Aorta (tissue), 5 donors: ENCODE data around the gene SRPRB. TPM values are rescaled to one million over a fixed set of nuclear protein-coding genes. Genes with fewer than 3 reads are reported as not detected.

ENCODE experiments used
- ATAC-seq: fragments of 200-7000 bp; cut with Tn5 transposase; one replicate; pipeline ENCODE4 v1.9.1; 2022; ENCODE audit warnings: moderate library complexity; ENCODE audit not compliant: low FRiP score
- DNase-seq, 2 donors: peaks; one replicate each; pipeline ENCODE4 v3.0.0-alpha.2; 2020
- H3K27ac ChIP-seq, 2 donors: one replicate each; pipeline ENCODE4 v1.5.1; 2013; ENCODE audit warnings: low read length in 2 of 2, mild to moderate bottlenecking in 2 of 2, moderate library complexity in 2 of 2, control low read depth in 1 of 2, inconsistent platforms in 1 of 2, low read depth in 1 of 2
- H3K27me3 ChIP-seq, 2 donors: one replicate each; pipeline ENCODE4 v1.6.1; 2013; ENCODE audit warnings: control low read depth in 1 of 2, low read length in 1 of 2, mild to moderate bottlenecking in 1 of 2, moderate library complexity in 1 of 2; ENCODE audit not compliant: insufficient read depth in 2 of 2, control insufficient read depth in 1 of 2
- H3K36me3 ChIP-seq, 2 donors: one replicate each; pipeline ENCODE4 v1.6.1; 2013; ENCODE audit warnings: control low read depth in 1 of 2, low read length in 1 of 2, mild to moderate bottlenecking in 1 of 2; ENCODE audit not compliant: insufficient read depth in 2 of 2, control insufficient read depth in 1 of 2
- H3K4me1 ChIP-seq, 2 donors: one replicate each; pipeline ENCODE4 v1.6.1; 2013; ENCODE audit warnings: low read length in 2 of 2, control low read depth in 1 of 2, mild to moderate bottlenecking in 1 of 2, moderate library complexity in 1 of 2; ENCODE audit not compliant: insufficient read depth in 2 of 2, control insufficient read depth in 1 of 2
- H3K4me3 ChIP-seq, 2 donors: one replicate each; pipeline ENCODE4 v1.5.1; 2013; ENCODE audit warnings: low read length in 2 of 2, control low read depth in 1 of 2, mild to moderate bottlenecking in 1 of 2
- H3K9me3 ChIP-seq: one replicate; pipeline ENCODE4 v1.6.1; 2013; ENCODE audit warnings: mild to moderate bottlenecking, low read length; ENCODE audit not compliant: control insufficient read depth
- WGBS, 2 donors: extraction: QIAGEN DNeasy Blood & Tissue Kit; methylation state at CpG; one replicate each; pipeline ENCODE4 v1.1.7; 2013; 5-methylcytosine and 5-hydroxymethylcytosine counted together
- intact Hi-C, 2 donors: fragments of 100-400 bp; cut with DNase I; formaldehyde crosslinking; loops; one replicate each; pipeline versions ENCODE4 v1.14.2 to v1.15.0; 2022
- polyA plus RNA-seq, 2 donors: library from polyadenylated mRNA; stranded (reverse); fragments of 200-250 nt; gene quantifications; one replicate each; pipeline ENCODE4 v1.2.3, GENCODE V29; 2013
- total RNA-seq, 2 donors: library from RNA; stranded (reverse); fragmentation: NEBNext Ultra II Directional; extraction: Animal tissue kit (Norgen Biotek cat#: 25700); gene quantifications; one replicate each; pipeline ENCODE4 v1.2.1, GENCODE V29; 2021
- donor health status: healthy with polysubstance abuse.
- donor health status: Bipolar disorder and iron deficiency.
- donor health status: DM: no; HTN: no; CAD: no.
- donor health status: DM: no; HTN: no; CAD: no.
- donor health status: DM: yes; HTN: yes; CAD: no.

SRPRB gene
- total and polyA plus RNA-seq, 4 donors, result 8.6 to 33.6 (median 25.5) TPM

DNA sequence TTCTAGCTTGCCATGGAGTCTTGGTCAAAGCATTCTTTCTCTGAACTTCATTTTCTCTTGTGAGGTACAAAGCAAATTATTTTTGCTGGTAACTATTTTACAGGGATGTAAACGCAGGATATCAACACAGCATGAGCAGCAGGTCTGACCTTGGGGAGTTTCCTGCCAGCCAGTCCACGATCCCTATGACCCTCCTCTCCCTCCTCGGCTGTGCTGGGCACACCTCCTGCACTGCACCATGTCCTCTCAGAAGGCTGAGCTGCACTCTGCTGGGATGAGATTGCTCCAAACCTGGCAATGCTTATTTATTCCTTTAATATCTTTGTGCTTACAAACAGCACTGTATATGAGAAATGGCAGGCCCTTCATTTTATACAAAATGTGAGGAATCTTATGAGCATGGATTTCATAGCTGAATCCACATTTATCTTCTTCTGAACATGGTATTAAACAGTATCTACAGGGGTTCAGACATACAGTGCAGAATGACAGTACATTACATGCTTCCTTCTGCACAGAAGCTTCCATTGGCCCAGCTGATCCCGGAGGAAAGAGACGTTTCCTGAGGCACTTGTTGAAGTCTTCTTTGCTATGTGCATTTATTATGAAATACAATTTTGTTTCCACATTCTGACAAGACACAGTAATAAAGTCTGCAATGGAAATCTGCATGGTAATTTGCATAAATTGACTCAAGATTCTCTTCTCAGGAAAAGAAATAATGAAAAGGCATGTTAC lies 48.8 kb downstream of the SRPRB start:
- DNase-seq, result no peak
- WGBS, 2 donors, result 85 to 86% methylated on average over 5 of the region's 5 CpGs
- H3K4me3 ChIP-seq, result no peak overlapping the region
- intact Hi-C loops, result no loop called here
- no peaks in the 10 kb centered on the region for H3K27me3 ChIP-seq
- no peaks in the 10 kb centered on the region for H3K9me3 ChIP-seq
- peaks cover 0 to 8% of the 10 kb centered on the region in 2 donors for H3K4me1 ChIP-seq
- H3K27ac ChIP-seq, result no peak overlapping the region
- ATAC-seq, result no peak
- no peaks in the 10 kb centered on the region for H3K36me3 ChIP-seq

GRCh38 chr3:133855002-133855370 lies 49.4 kb downstream of the SRPRB start:
- no peaks in the 10 kb centered on the region for H3K36me3 ChIP-seq
- H3K4me1 ChIP-seq, result peaks cover 0 to 8% of the 10 kb centered on the region in 2 donors
- no peaks in the 10 kb centered on the region for H3K9me3 ChIP-seq
- WGBS, 2 donors, result 87 to 91% methylated on average over 4 of the region's 4 CpGs
- DNase-seq, result no peak
- ATAC-seq, result no peak
- intact Hi-C loops, result no loop called here
- no peak overlapping the region for H3K27ac ChIP-seq
- no peaks in the 10 kb centered on the region for H3K27me3 ChIP-seq
- no peak overlapping the region for H3K4me3 ChIP-seq

- no peaks in the 10 kb centered on the region for H3K36me3 ChIP-seq
- DNase-seq, result no peak
- H3K27me3 ChIP-seq, result no peaks in the 10 kb centered on the region
- ATAC-seq, result no peak
- no peaks in the 10 kb centered on the region for H3K9me3 ChIP-seq
- no peak overlapping the region for H3K27ac ChIP-seq
- WGBS, 2 donors, result 76 to 86% methylated on average over 6 of the region's 6 CpGs
- peaks cover 0 to 8% of the 10 kb centered on the region in 2 donors for H3K4me1 ChIP-seq
- H3K4me3 ChIP-seq, result no peak overlapping the region
- intact Hi-C loops, result no loop called here
Measured at GRCh38 chr3:133855772-133856171, 50.2 kb downstream of the SRPRB start.

- Histone ChIP-seq H3K9me3 (no peaks in the 10 kb centered on the region), H3K4me1 (peaks cover 0 to 8% of the 10 kb centered on the region in 2 donors), H3K4me3 (no peak overlapping the region), H3K27me3 (no peaks in the 10 kb centered on the region), H3K27ac (no peak overlapping the region), H3K36me3 (no peaks in the 10 kb centered on the region)
- DNase-seq (no peak), ATAC-seq (no peak)
- intact Hi-C loops, result no loop called here
- WGBS, 2 donors, result 71 to 85% methylated on average over 2 of the region's 2 CpGs
Measured at GRCh38 chr3:133856316-133856715, 50.7 kb downstream of the SRPRB start.

DNA sequence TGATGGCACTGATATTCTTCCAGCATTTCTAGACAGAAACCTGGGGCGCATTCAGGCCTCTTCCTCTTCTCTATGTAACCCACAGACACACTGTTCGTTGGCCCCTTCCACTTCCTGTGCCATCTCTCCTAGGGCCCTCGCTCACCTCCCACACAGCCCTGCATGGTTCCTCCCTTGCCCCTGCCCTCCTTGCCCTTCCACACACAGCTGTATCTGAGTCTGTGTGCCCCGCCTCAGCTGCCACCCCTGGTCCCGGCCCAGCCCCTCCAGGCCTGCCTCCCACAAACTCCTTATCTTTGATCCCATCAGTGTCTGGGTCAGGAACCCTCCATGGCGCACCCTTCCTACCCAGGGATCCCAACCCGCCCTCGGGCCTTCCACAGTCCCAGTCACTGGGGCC lies 52.2 kb downstream of the SRPRB start:
- intact Hi-C loops, result no loop called here
- no peak for DNase-seq
- no peaks in the 10 kb centered on the region for H3K9me3 ChIP-seq
- no peak overlapping the region for H3K27ac ChIP-seq
- peaks cover 0 to 8% of the 10 kb centered on the region in 2 donors for H3K4me1 ChIP-seq
- no peak for ATAC-seq
- H3K36me3 ChIP-seq, result no peaks in the 10 kb centered on the region
- 92 to 95% methylated on average over 8 of the region's 8 CpGs for WGBS, 2 donors
- H3K27me3 ChIP-seq, result no peaks in the 10 kb centered on the region
- H3K4me3 ChIP-seq, result no peak overlapping the region

- DNase-seq (peak; percentile 9 to 45), ATAC-seq (no peak)
- Histone ChIP-seq H3K36me3 (no peaks in the 10 kb centered on the region), H3K27ac (no peak overlapping the region), H3K4me1 (no peaks in the 10 kb centered on the region), H3K9me3 (no peaks in the 10 kb centered on the region), H3K4me3 (no peak overlapping the region), H3K27me3 (no peaks in the 10 kb centered on the region)
- intact Hi-C loops, result no loop called here
- 92 to 93% methylated on average over 12 of the region's 12 CpGs for WGBS, 2 donors
Measured at GRCh38 chr3:133859381-133860234, 54.0 kb downstream of the SRPRB start.

DNA sequence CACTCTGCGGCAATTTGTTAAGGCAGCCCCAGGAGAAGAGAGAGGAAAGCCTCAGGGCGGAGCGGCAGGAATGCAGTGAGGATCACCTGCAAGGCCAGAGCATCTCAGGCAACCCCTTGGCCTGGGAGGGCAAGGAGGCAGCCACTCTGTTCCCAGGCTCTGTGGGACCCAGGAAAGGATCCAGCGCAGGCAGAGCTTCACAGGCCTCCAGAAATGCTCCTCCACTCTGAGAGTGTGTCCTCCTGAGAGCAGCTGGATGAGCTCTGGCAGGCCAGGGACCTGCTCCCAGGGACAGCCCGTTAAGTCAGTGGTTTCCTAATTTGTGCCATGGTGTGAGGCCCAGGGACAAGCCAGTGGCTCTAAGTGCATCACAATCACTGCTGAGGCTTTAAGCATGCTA lies 54.9 kb downstream of the SRPRB start:
- H3K4me1 ChIP-seq, result no peaks in the 10 kb centered on the region
- WGBS, 2 donors, result 92 to 93% methylated on average over 5 of the region's 5 CpGs
- DNase-seq, result peak; percentile 23 to 50

DNA sequence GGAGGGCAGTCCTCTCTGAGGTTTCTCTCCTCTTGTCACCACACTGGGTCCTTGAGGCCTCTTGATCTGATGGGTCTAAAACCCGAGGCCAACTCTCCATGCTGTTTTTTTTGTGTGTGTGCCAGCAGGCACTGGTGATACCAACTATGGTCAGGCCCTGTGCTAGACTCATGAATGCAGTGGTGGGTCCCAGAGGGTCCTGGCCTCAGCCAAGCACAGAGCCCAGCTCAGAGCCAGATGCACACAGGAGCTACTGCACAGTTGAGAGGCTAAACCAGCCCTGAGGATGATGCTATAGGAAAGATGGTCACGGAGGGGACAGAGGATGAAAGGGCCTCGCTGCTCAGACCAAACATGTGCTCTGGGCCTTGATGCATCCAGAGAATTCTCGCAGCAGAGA lies 56.5 kb downstream of the SRPRB start:
- Histone ChIP-seq H3K4me3 (no peak overlapping the region), H3K27ac (no peak overlapping the region), H3K27me3 (no peaks in the 10 kb centered on the region), H3K9me3 (no peaks in the 10 kb centered on the region), H3K4me1 (no peaks in the 10 kb centered on the region), H3K36me3 (no peaks in the 10 kb centered on the region)
- ATAC-seq (no peak), DNase-seq (peak; percentile 4 to 50)
- intact Hi-C loops, result no loop called here
- WGBS, 2 donors, result 79% methylated on average over 4 of the region's 4 CpGs

More for the DNA sequence above, 54.9 kb downstream of the SRPRB start:
- intact Hi-C loops, result no loop called here
- Histone ChIP-seq H3K4me3 (no peak overlapping the region), H3K27me3 (no peaks in the 10 kb centered on the region), H3K27ac (no peak overlapping the region), H3K9me3 (no peaks in the 10 kb centered on the region), H3K36me3 (no peaks in the 10 kb centered on the region)
- no peak for ATAC-seq

DNA sequence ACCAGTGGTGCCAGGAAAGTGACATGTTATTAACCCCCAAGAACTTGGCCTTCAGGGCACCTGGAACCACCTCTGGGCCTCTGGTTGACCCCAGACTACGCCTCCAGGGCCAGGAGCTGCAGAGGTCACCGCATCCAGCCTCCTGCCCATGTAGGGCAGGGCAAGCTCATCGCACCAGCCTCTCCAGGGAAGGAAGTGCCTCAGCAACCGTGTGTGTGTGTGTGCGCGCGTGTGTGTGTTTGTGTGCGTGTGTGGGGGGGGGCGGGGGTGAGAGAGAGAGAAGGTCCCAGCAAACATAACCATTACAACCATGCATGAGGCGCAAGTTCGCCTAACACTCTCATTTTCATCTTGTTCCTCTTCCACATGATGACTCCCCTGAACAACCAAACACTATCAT lies 58.3 kb downstream of the SRPRB start:
- WGBS, 2 donors, result 84 to 86% methylated on average over 11 of the region's 11 CpGs
- intact Hi-C loops, result no loop called here
- ATAC-seq, result no peak
- H3K4me1 ChIP-seq, result no peaks in the 10 kb centered on the region
- H3K27me3 ChIP-seq, result no peaks in the 10 kb centered on the region
- peak in 1 of 2 donors; percentile 40 for DNase-seq
- no peaks in the 10 kb centered on the region for H3K9me3 ChIP-seq
- H3K4me3 ChIP-seq, result no peak overlapping the region
- no peak overlapping the region for H3K27ac ChIP-seq
- H3K36me3 ChIP-seq, result no peaks in the 10 kb centered on the region
